Activated CD8-positive, alpha-beta T cell treated with anti-CD3 and anti-CD28 coated beads for 36 hours (primary cell): ENCODE results near the gene GUCA2B. TPM values are rescaled to one million over a fixed set of nuclear protein-coding genes. Genes with fewer than 3 reads are reported as not detected.

Experiments used
- ATAC-seq: fragments of 200-7000 bp; cut with Tn5 transposase; one replicate; pipeline ENCODE4 v1.10.0; 2021; ENCODE audit warnings: mild to moderate bottlenecking, moderate library complexity
- CTCF ChIA-PET: fragments of 350-600 bp; sonication (Branson Sonifier 250); formaldehyde crosslinking; loops from one replicate; lab custom pipeline; 2021; ENCODE audit warnings: antibody characterized with exemption; lab: Charles Lee
- POLR2A ChIA-PET: fragments of 350-600 bp; sonication (Branson Sonifier 250); formaldehyde crosslinking; loops from one replicate; lab custom pipeline; 2021; ENCODE audit warnings: antibody characterized with exemption; lab: Charles Lee
- DNase-seq: peaks from one replicate; pipeline ENCODE4 v3.0.0-alpha.2; 2020
- H3K27ac Mint-ChIP-seq: one replicate; pipeline ENCODE4 v1.8.0; 2021; ENCODE audit warnings: mild to moderate bottlenecking, mixed read lengths
- H3K27me3 Mint-ChIP-seq: one replicate; pipeline ENCODE4 v1.8.0; 2021; ENCODE audit warnings: mixed read lengths
- H3K36me3 Mint-ChIP-seq: one replicate; pipeline ENCODE4 v1.8.0; 2021; ENCODE audit warnings: low read depth, mixed read lengths
- H3K4me1 Mint-ChIP-seq: one replicate; pipeline ENCODE4 v1.8.0; 2021; ENCODE audit warnings: low read depth, mixed read lengths
- H3K4me3 Mint-ChIP-seq: one replicate; pipeline ENCODE4 v1.8.0; 2021; ENCODE audit warnings: mild to moderate bottlenecking, moderate library complexity, mixed read lengths
- H3K9me3 Mint-ChIP-seq: one replicate; pipeline ENCODE4 v1.8.0; 2021; ENCODE audit warnings: mixed read lengths
- CTCF ChIP-seq: fragments of 200-600 bp; IDR thresholded peaks from one replicate; pipeline ENCODE4 v1.8.0; 2022; ENCODE audit warnings: antibody characterized with exemption, mild to moderate bottlenecking
- intact Hi-C: fragments of 100-400 bp; cut with micrococcal nuclease; formaldehyde crosslinking; loops from one replicate; pipeline ENCODE4 v1.10.0; 2022
- total RNA-seq, 2 experiments: library from RNA; stranded (reverse); gene quantifications; one replicate each; pipeline ENCODE4 v1.2.3, GENCODE V29; 2021

Gene GUCA2B
- total RNA-seq, 2 experiments from 2014 or later, result not detected

DNA sequence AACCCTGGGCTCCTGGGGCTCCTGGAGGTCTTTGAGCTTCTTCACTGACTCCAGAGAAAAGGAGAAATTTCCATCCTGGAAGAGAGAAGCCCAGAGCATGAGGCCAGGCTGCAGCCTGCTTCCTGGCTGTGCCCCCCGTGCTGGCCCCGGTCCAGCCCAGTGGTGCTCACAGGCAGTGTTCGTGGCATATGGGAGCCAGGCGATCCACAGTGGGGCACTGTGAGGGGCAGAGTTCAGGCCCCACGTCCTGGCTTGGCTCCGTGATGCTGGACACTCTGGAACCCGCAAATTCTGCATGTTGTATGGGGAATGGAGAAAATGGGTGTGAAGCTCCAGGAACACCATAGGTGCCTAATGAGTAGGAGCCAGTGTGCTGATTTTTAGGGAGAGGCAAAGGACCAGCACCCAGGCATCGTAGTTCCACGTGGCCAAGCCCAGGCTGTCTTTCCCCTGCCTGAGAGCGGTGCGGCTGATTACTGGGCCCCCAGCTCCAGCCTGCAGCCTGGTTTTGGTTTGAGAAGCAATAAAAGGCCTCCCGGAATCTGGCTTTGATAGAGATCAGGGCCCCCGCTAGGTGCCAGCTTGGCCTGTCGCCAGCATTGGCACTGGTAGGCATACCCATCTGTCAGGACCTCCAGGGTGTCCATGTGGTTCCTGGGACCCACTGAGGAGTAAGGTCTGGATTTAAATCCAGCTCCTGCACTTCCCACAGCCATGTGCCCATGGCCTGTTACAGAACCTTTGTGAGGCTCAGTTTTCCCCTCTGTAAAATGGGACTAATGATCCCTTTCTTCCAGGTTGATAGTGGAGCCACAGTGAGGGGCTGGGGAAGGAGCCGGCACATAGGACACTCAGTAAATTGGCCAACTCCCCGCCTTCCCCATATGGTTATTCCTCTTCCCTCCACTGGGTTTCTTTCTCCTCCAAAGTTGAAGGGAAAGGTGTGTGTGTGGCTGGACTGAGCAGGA is 10.6 kb downstream of the GUCA2B start:
- Mint-ChIP-seq H3K36me3 (no peaks in the 10 kb centered on the region), H3K27ac (no peak overlapping the region), H3K4me3 (no peak overlapping the region), H3K4me1 (no peaks in the 10 kb centered on the region), H3K9me3 (peaks cover 8% of the 10 kb centered on the region), H3K27me3 (peaks cover 4% of the 10 kb centered on the region)
- no peak for ATAC-seq
- DNase-seq, result no peak
- ChIA-PET CTCF (interaction anchor here (1.2 to 7.1 kb wide), 2 partner anchors 8 to 10 kb away, joined by 3 to 53 read pairs; no protein-coding TSS in a partner anchor), POLR2A (no interaction called here)
- TF ChIP-seq CTCF, result no peak
- intact Hi-C loops, result no loop called here

DNA sequence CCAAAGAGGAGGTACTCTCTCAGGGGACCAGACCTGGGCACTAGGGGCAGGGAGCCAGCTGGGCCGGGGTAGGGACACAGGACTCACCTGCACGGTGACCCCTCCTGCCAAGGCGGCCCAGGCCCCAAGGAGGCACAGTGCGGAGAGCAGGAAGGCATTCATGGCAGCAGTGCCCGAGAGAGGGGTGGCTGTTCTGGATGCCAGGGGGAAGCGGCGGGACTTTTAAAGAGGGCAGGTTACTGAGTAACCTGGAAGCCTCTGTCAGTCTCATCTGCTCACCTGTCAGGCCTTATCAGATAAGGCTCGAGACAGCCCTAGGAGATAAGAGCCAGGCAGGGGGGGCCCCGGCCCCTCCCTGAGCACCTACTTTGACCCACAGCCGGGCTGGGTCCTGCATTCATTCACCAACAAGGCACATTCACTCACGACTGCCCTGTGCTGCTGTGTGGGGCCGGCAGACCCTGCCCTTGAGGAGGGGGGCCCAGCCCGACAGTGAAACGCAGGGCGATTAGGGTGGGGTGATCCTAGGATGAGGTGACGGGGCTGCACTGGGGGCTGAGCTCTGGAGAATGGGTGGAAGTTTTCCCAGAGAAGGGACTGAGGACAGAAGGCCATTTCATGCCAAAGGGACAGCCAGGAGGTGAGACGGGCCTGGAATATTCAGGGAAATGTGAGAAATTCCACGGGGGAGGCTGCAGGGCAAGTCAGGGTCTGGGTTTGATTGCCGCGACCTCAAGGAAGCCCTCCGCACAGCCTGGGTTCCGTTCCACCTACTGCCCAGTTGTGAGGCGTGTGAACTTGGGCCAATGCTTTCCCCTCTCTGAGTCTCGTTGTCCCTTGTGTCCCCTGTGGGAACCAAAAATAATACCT is 11.6 kb downstream of the GUCA2B start, which contains the start of gene GUCA2A:
Gene GUCA2A (minus strand): TSS at position 195 of the 870 bp plus-strand sequence. CDS start 33 bp downstream, at position 162.
- intact Hi-C loops, result no loop called here
- H3K4me3 Mint-ChIP-seq, result no peak within 1 kb of the TSS
- no peaks in the 10 kb centered on the region for H3K36me3 Mint-ChIP-seq
- ChIA-PET POLR2A (no interaction called here), CTCF (interaction anchor here (1.2 to 7.1 kb wide), 2 partner anchors 9 kb away, joined by 3 to 53 read pairs; no protein-coding TSS in a partner anchor)
- DNase-seq, result no peak
- no peaks in the 10 kb centered on the region for H3K4me1 Mint-ChIP-seq
- no peak within 1 kb of the TSS for H3K27ac Mint-ChIP-seq
- peaks cover 8% of the 10 kb centered on the region for H3K9me3 Mint-ChIP-seq
- TF ChIP-seq CTCF, result no peak
- ATAC-seq, result no peak
- H3K27me3 Mint-ChIP-seq, result peaks cover 4% of the 10 kb centered on the region

DNA sequence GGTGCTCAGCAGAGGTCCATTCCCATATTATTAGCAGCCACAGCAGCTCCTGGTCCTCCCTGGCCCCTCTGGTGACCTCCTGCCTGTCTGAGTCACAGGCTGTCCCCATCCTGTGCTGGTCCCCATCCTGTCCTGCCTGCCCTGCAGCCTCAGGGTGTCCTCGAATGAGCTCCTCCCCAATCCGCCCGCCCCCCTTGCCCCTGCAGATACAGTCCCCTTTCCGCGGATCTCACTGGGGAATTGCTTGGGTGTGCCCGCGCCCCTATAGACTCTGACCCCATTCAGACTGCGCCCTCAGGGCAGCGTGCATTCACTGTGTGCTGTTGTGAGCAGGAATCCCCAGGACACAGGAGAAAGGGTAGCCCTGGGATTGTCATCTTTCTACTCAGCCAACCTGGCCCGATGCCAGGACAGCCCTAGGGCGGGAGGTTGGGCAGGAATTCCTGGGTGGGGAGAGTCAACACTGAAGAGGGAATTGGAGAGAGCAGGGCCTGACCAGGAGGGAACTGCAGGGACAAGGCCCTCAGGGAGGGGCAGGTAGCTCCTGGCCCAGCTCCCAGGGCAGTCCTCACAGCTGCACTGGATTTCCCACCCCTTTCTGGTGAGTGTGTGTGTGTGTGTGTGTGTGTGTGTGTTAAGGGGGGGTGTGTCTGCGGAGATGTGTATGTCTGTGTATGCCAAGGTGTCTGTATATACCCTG is 12.5 kb downstream of the GUCA2B start:
- ATAC-seq (no peak), DNase-seq (no peak)
- H3K27me3 Mint-ChIP-seq, result peaks cover 3% of the 10 kb centered on the region
- H3K4me3 Mint-ChIP-seq, result no peak overlapping the region
- ChIA-PET CTCF (interaction anchor here (1.2 to 7.1 kb wide), 2 partner anchors 8 to 10 kb away, joined by 3 to 53 read pairs; no protein-coding TSS in a partner anchor), POLR2A (interaction anchor here (1.0 kb wide), 1 partner anchor 11 kb away, joined by 4 read pairs; no protein-coding TSS in a partner anchor)
- no peak for TF ChIP-seq CTCF
- H3K36me3 Mint-ChIP-seq, result no peaks in the 10 kb centered on the region
- H3K4me1 Mint-ChIP-seq, result no peaks in the 10 kb centered on the region
- intact Hi-C loops, result no loop called here
- no peak overlapping the region for H3K27ac Mint-ChIP-seq
- H3K9me3 Mint-ChIP-seq, result peaks cover 6% of the 10 kb centered on the region

GRCh38 chr1:42167611-42168390 is 14.6 kb downstream of the GUCA2B start:
- CTCF ChIA-PET, result no interaction called here
- H3K27ac Mint-ChIP-seq, result no peak overlapping the region

More at GRCh38 chr1:42167611-42168390, 14.6 kb downstream of the GUCA2B start:
- Mint-ChIP-seq H3K4me1 (no peaks in the 10 kb centered on the region), H3K4me3 (no peak overlapping the region), H3K36me3 (no peaks in the 10 kb centered on the region), H3K9me3 (no peaks in the 10 kb centered on the region), H3K27me3 (peaks cover 2% of the 10 kb centered on the region)
- intact Hi-C loops, result no loop called here
- POLR2A ChIA-PET, result no interaction called here
- TF ChIP-seq CTCF, result no peak
- DNase-seq (no peak), ATAC-seq (no peak)
